IMR-90 (cell line): ENCODE data around the gene SDHAF4. TPM values are rescaled to one million over a fixed set of nuclear protein-coding genes. Genes with fewer than 3 reads are reported as not detected.

Source experiments
- ATAC-seq: fragments of 200-7000 bp; cut with Tn5 transposase; 2 replicates; pipeline ENCODE4 v1.9.1; 2020; ENCODE audit warnings: low read depth, mild to moderate bottlenecking, moderate library complexity
- BruUV-seq: library from RNA; stranded (reverse); fragments of 400-500 nt; replicated peaks from 2 replicates; lab custom pipeline; 2021; lab: Mats Ljungman, UMichigan
- CTCF ChIA-PET: fragments of 300-600 bp; formaldehyde crosslinking; extraction: SDS; loops from one replicate; lab custom pipeline; 2021; ENCODE audit warnings: antibody characterized with exemption; lab: Yijun Ruan, JAX
- POLR2A ChIA-PET: fragments of 300-600 bp; sonication (Branson Sonifier 250); formaldehyde crosslinking; loops from one replicate; lab custom pipeline; 2022; ENCODE audit warnings: antibody characterized with exemption; ENCODE audit not compliant: unreplicated experiment; lab: Charles Lee
- DNase-seq: peaks from one replicate; pipeline ENCODE4 v3.0.0; 2013
- H2AFZ ChIP-seq: replicated peaks from 2 replicates; pipeline ENCODE3; 2013; ENCODE audit warnings: low read length, mild to moderate bottlenecking; ENCODE audit not compliant: poor library complexity
- H2AK5ac ChIP-seq: 2 replicates; pipeline ENCODE4 v1.6.1; 2013; ENCODE audit warnings: low read depth, low read length, inconsistent platforms
- H2AK9ac ChIP-seq: replicated peaks from 2 replicates; pipeline ENCODE3; 2013; ENCODE audit warnings: mild to moderate bottlenecking, low read depth, low read length, moderate library complexity; ENCODE audit not compliant: poor library complexity
- H2BK120ac ChIP-seq: 2 replicates; pipeline ENCODE4 v1.6.1; 2013; ENCODE audit warnings: low read depth, low read length, inconsistent platforms
- H2BK15ac ChIP-seq: 3 replicates; pipeline ENCODE4 v1.6.1; 2013; ENCODE audit warnings: low read depth, low read length, inconsistent platforms
- H2BK20ac ChIP-seq: 2 replicates; pipeline ENCODE4 v1.6.1; 2013; ENCODE audit warnings: low read depth, mild to moderate bottlenecking, inconsistent platforms, low read length, moderate library complexity
- H2BK5ac ChIP-seq: 2 replicates; pipeline ENCODE4 v1.6.1; 2013; ENCODE audit warnings: mild to moderate bottlenecking, low read depth, low read length, inconsistent platforms; ENCODE audit not compliant: poor library complexity, severe bottlenecking
- H3K14ac ChIP-seq: replicated peaks from 2 replicates; pipeline ENCODE4 v1.6.1; 2013; ENCODE audit warnings: low read depth, low read length, inconsistent platforms
- H3K18ac ChIP-seq: 2 replicates; pipeline ENCODE4 v1.6.1; 2013; ENCODE audit warnings: low read depth, low read length, control low read depth
- H3K23ac ChIP-seq: 2 replicates; pipeline ENCODE4 v1.6.1; 2013; ENCODE audit warnings: low read depth, low read length, inconsistent platforms
- H3K27ac ChIP-seq: 2 replicates; pipeline ENCODE4 v1.5.1; 2013; ENCODE audit warnings: mild to moderate bottlenecking, control low read depth, low read length; ENCODE audit not compliant: insufficient read depth
- H3K27me3 ChIP-seq: 2 replicates; pipeline ENCODE4 v1.6.1; 2013; ENCODE audit warnings: low read length; ENCODE audit not compliant: control insufficient read depth, insufficient read depth
- H3K36me3 ChIP-seq: 2 replicates; pipeline ENCODE4 v1.6.1; 2013; ENCODE audit warnings: low read length, mixed read lengths; ENCODE audit not compliant: control insufficient read depth, insufficient read depth
- H3K4ac ChIP-seq: 2 replicates; pipeline ENCODE4 v1.6.1; 2013; ENCODE audit warnings: low read depth, low read length, inconsistent platforms
- H3K4me1 ChIP-seq: 2 replicates; pipeline ENCODE4 v1.6.1; 2013; ENCODE audit warnings: low read length, mixed read lengths; ENCODE audit not compliant: control insufficient read depth, insufficient read depth
- H3K4me2 ChIP-seq: 2 replicates; pipeline ENCODE4 v1.6.1; 2013; ENCODE audit warnings: low read depth, mild to moderate bottlenecking, control low read depth, low read length, moderate library complexity
- H3K4me3 ChIP-seq: 2 replicates; pipeline ENCODE4 v1.5.1; 2013; ENCODE audit warnings: low read depth, mild to moderate bottlenecking, control low read depth, low read length, moderate library complexity; ENCODE audit not compliant: insufficient read depth
- H3K56ac ChIP-seq: 2 replicates; pipeline ENCODE4 v1.6.1; 2013; ENCODE audit warnings: low read length, inconsistent platforms; ENCODE audit not compliant: insufficient read depth; ENCODE audit errors: extremely low read depth
- H3K79me1 ChIP-seq, 2 experiments: 2 replicates each; pipeline ENCODE4 v1.6.1; 2013; ENCODE audit warnings: low read length in 2 of 2, inconsistent platforms in 1 of 2, low read depth in 1 of 2
- H3K9ac ChIP-seq: 2 replicates; pipeline ENCODE4 v1.6.1; 2013; ENCODE audit warnings: low read depth, low read length, control low read depth
- H3K9me1 ChIP-seq: 2 replicates; pipeline ENCODE4 v1.6.1; 2013; ENCODE audit warnings: low read length, inconsistent platforms; ENCODE audit not compliant: insufficient read depth
- H3K9me3 ChIP-seq: 2 replicates; pipeline ENCODE4 v1.6.1; 2013; ENCODE audit warnings: low read length; ENCODE audit not compliant: control insufficient read depth, insufficient read depth
- H4K20me1 ChIP-seq: 2 replicates; pipeline ENCODE4 v1.6.1; 2013; ENCODE audit warnings: low read length, inconsistent platforms; ENCODE audit not compliant: insufficient read depth
- H4K5ac ChIP-seq: 2 replicates; pipeline ENCODE4 v1.6.1; 2013; ENCODE audit warnings: mild to moderate bottlenecking, low read depth, low read length, control low read depth
- H4K8ac ChIP-seq, 2 experiments: 2 replicates each; pipeline ENCODE4 v1.6.1; 2013; ENCODE audit warnings: low read depth in 2 of 2, low read length in 2 of 2, control low read depth in 1 of 2, inconsistent platforms in 1 of 2
- H4K91ac ChIP-seq: 2 replicates; pipeline ENCODE4 v1.6.1; 2013; ENCODE audit warnings: low read depth, low read length, inconsistent platforms; ENCODE audit not compliant: insufficient read depth
- ELK1 ChIP-seq: fragments of 150-350 bp; IDR thresholded peaks from 2 replicates; pipeline ENCODE4 v1.6.1; 2016; ENCODE audit warnings: low read depth, mild to moderate bottlenecking, low read length, moderate library complexity, borderline replicate concordance
- RAD21 ChIP-seq: IDR thresholded peaks from 2 replicates; pipeline ENCODE4 v1.6.1; 2012; ENCODE audit warnings: low read length, improper control_type of control experiment
- dilution Hi-C: fragments of 300-500 bp; cut with HindIII; formaldehyde crosslinking; loops from one replicate; pipeline ENCODE4 v1.14.3; 2018; ENCODE audit warnings: low sequenced_read_pairs; ENCODE audit not compliant: unreplicated experiment
- in situ Hi-C: fragments of 300-500 bp; cut with MboI; formaldehyde crosslinking; loops from 3 replicates; pipeline ENCODE4 v1.14.3; 2019; ENCODE audit warnings: low sequenced_read_pairs, inconsistent platforms, mixed read lengths
- intact Hi-C: fragments of 100-400 bp; cut with micrococcal nuclease; formaldehyde crosslinking; loops from 2 replicates; pipeline ENCODE4 v1.10.0; 2022
- polyA plus RNA-seq, 3 experiments: library from polyadenylated mRNA; depleted of rRNA; stranded (reverse); fragments of >200 nt; gene quantifications; 2 replicates each; pipeline ENCODE4 v1.2.3, GENCODE V29; 2012; ENCODE audit warnings: low replicate concordance in 1 of 3
- total RNA-seq: library from RNA; depleted of rRNA; stranded (reverse); fragments of >200 nt; gene quantifications from 2 replicates; pipeline ENCODE4 v1.2.3, GENCODE V29; 2012
- TF ChIP-seq, protein P1 (sequence below): conservative IDR thresholded peaks from 2 replicates; pipeline ENCODE4 v1.5.1; 2012; ENCODE audit warnings: mild to moderate bottlenecking, low read depth, low read length, improper control_type of control experiment

Gene SDHAF4
- total and polyA plus RNA-seq, 2 of the 4 experiments (the other 2 are of a cell fraction) = 1.6 to 4.4 TPM

DNA sequence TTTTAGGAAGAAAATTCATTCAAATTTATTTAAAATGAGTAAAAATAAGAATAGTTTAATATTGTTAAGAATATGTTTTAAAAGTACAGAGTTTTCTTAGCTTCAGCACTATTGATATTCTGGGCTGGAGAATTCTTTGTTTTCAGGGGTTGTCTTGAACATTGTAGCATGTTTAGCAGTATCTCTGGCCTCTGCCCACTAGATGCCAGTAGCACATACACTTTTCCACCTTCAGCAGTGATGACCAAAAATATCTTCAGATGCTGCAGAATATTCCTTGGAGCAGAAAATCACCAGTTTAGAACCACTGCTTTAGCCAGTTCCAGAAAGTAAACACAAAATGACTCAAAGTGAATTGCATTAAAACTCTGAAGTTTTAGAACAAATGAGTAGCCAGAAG is 19.4 kb upstream of the SDHAF4 start:
- in situ Hi-C loops = no loop called here
- CTCF ChIA-PET = interaction anchor here (1.1 to 1.2 kb wide), 2 partner anchors 9 to 19 kb away, joined by 4 to 6 read pairs; partner anchors contain the start of gene SDHAF4

More for the DNA sequence above, 19.4 kb upstream of the SDHAF4 start:
- Histone ChIP-seq H2BK120ac (no peak overlapping the region), H2BK15ac (no peak overlapping the region), H2BK5ac (no peak overlapping the region), H4K8ac (no peak overlapping the region), H2BK20ac (no peak overlapping the region), H4K5ac (no peak overlapping the region), H4K20me1 (no peaks in the 10 kb centered on the region), H3K14ac (no peak overlapping the region), H3K27ac (no peak overlapping the region), H3K79me1 (no peaks in the 10 kb centered on the region), H3K9ac (no peak overlapping the region), H3K9me3 (no peaks in the 10 kb centered on the region), H3K9me1 (no peaks in the 10 kb centered on the region), H2AK9ac (no peak overlapping the region), H3K4me2 (no peak overlapping the region), H2AK5ac (no peak overlapping the region), H3K4ac (no peak overlapping the region), H2AFZ (no peak overlapping the region), H3K36me3 (no peaks in the 10 kb centered on the region), H3K4me3 (no peak overlapping the region), H3K56ac (no peak overlapping the region), H4K91ac (no peak overlapping the region), H3K18ac (no peak overlapping the region), H3K23ac (no peak overlapping the region), H3K4me1 (no peaks in the 10 kb centered on the region), H3K27me3 (no peaks in the 10 kb centered on the region)
- dilution Hi-C loops (no loop called here), intact Hi-C loops (loop anchor here (1.0 to 5.0 kb wide), 3 partner anchors 140 to 410 kb away; partner anchors contain the start of gene B3GAT2)
- BruUV-seq = no TSS peak
- peak; percentile 37 for DNase-seq
- no peak for TF ChIP-seq ELK1
- TF ChIP-seq, protein P1, sequence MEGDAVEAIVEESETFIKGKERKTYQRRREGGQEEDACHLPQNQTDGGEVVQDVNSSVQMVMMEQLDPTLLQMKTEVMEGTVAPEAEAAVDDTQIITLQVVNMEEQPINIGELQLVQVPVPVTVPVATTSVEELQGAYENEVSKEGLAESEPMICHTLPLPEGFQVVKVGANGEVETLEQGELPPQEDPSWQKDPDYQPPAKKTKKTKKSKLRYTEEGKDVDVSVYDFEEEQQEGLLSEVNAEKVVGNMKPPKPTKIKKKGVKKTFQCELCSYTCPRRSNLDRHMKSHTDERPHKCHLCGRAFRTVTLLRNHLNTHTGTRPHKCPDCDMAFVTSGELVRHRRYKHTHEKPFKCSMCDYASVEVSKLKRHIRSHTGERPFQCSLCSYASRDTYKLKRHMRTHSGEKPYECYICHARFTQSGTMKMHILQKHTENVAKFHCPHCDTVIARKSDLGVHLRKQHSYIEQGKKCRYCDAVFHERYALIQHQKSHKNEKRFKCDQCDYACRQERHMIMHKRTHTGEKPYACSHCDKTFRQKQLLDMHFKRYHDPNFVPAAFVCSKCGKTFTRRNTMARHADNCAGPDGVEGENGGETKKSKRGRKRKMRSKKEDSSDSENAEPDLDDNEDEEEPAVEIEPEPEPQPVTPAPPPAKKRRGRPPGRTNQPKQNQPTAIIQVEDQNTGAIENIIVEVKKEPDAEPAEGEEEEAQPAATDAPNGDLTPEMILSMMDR = peak; percentile 41
- peak; percentile 50 for TF ChIP-seq RAD21
- POLR2A ChIA-PET = no interaction called here
- peak; percentile 57 for ATAC-seq
